Thyroid gland (tissue), 4 donors: ENCODE data around the gene MTCH1. TPM values are rescaled to one million over a fixed set of nuclear protein-coding genes. Genes with fewer than 3 reads are reported as not detected.
"Not testable (repeated sequence)": the region's sequence is repeated elsewhere in the genome, so short reads cannot be mapped to it uniquely, and the experiment has no call there.

ENCODE experiments used
- DNase-seq, 2 donors: peaks; one replicate each; pipeline ENCODE4 v3.0.0-alpha.2; 2019
- H3K27ac ChIP-seq, 3 donors: fragments of 200-600 bp; sonication (generic); 1 replicate in 2 of 3; 2 replicates in 1 of 3; pipeline ENCODE4 v1.5.1; 2016 to 2019; ENCODE audit warnings: mild to moderate bottlenecking in 1 of 3, moderate library complexity in 1 of 3
- H3K27me3 ChIP-seq: fragments of 200-600 bp; sonication (generic); one replicate; pipeline ENCODE4 v1.5.1; 2019
- H3K36me3 ChIP-seq, 2 donors: fragments of 200-600 bp; sonication (generic); one replicate each; pipeline ENCODE4 v1.5.1; 2016 to 2019
- H3K4me1 ChIP-seq, 2 donors: fragments of 200-600 bp; sonication (generic); one replicate each; pipeline ENCODE4 v1.5.1; 2017 to 2019
- H3K4me3 ChIP-seq, 3 donors: fragments of 200-600 bp; sonication (generic); replicated peaks in 1 of 3; 1 replicate in 2 of 3; 2 replicates in 1 of 3; pipeline ENCODE4 v1.5.1; 2016; ENCODE audit warnings: mild to moderate bottlenecking in 1 of 3
- H3K9me3 ChIP-seq: fragments of 200-600 bp; sonication (generic); one replicate; pipeline ENCODE4 v1.5.1; 2017
- POLR2A ChIP-seq, 2 donors: fragments of 450-650 bp; IDR thresholded peaks; one replicate each; pipeline ENCODE4 v1.6.1; 2017; ENCODE audit warnings: antibody characterized with exemption in 2 of 2, mild to moderate bottlenecking in 2 of 2, moderate library complexity in 1 of 2
- WGBS, 2 donors: methylation state at CpG; one replicate each; pipeline ENCODE4 v1.1.5; 2017; 5-methylcytosine and 5-hydroxymethylcytosine counted together
- intact Hi-C: fragments of 100-400 bp; cut with DNase I; formaldehyde crosslinking; loops from one replicate; pipeline ENCODE4 v1.15.1; 2023
- total RNA-seq, 4 donors: library from RNA; depleted of rRNA; stranded (reverse); fragments of >200 nt; gene quantifications; one replicate each; pipeline ENCODE4 v1.2.3, GENCODE V29; 2016
- TF ChIP-seq, protein P1 (sequence below), 6 experiments: fragments of 200-600 bp in 3 of 6; fragments of 450-650 bp in 3 of 6; sonication (generic) in 3 of 6; IDR thresholded peaks; one replicate each; pipeline ENCODE4 v1.5.1; 2016 to 2019; ENCODE audit warnings: antibody characterized with exemption in 6 of 6, mild to moderate bottlenecking in 2 of 6, inconsistent platforms in 1 of 6, moderate library complexity in 1 of 6

Gene MTCH1
- total RNA-seq, 4 donors from 2014 or later = 571 to 1,096 (median 866) TPM

GRCh38 chr6:36955136-36955535 lies 30.9 kb downstream of the MTCH1 start:
- Histone ChIP-seq H3K27ac (no peak overlapping the region), H3K27me3 (no peaks in the 10 kb centered on the region), H3K9me3 (no peaks in the 10 kb centered on the region), H3K36me3 (no peaks in the 10 kb centered on the region), H3K4me3 (no peak overlapping the region), H3K4me1 (peaks cover 0 to 1% of the 10 kb centered on the region in 2 donors)
- no peak for DNase-seq
- intact Hi-C loops = no loop called here
- TF ChIP-seq, protein P1, sequence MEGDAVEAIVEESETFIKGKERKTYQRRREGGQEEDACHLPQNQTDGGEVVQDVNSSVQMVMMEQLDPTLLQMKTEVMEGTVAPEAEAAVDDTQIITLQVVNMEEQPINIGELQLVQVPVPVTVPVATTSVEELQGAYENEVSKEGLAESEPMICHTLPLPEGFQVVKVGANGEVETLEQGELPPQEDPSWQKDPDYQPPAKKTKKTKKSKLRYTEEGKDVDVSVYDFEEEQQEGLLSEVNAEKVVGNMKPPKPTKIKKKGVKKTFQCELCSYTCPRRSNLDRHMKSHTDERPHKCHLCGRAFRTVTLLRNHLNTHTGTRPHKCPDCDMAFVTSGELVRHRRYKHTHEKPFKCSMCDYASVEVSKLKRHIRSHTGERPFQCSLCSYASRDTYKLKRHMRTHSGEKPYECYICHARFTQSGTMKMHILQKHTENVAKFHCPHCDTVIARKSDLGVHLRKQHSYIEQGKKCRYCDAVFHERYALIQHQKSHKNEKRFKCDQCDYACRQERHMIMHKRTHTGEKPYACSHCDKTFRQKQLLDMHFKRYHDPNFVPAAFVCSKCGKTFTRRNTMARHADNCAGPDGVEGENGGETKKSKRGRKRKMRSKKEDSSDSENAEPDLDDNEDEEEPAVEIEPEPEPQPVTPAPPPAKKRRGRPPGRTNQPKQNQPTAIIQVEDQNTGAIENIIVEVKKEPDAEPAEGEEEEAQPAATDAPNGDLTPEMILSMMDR (IDR thresholded peaks at IDR 0.05) = no peak
- no peak for TF ChIP-seq POLR2A (IDR thresholded peaks at IDR 0.05)
- WGBS, 2 donors = 61 to 70% methylated on average over 6 of the region's 6 CpGs

- no peaks in the 10 kb centered on the region for H3K27me3 ChIP-seq
- no peaks in the 10 kb centered on the region for H3K4me1 ChIP-seq
- H3K4me3 ChIP-seq = no peak within 1 kb of the TSS
- no peak for TF ChIP-seq POLR2A (IDR thresholded peaks at IDR 0.05)
- TF ChIP-seq, protein P1 (IDR thresholded peaks at IDR 0.05) = no peak
- intact Hi-C loops = no loop called here
- no peaks in the 10 kb centered on the region for H3K36me3 ChIP-seq
- no peaks in the 10 kb centered on the region for H3K9me3 ChIP-seq
- DNase-seq = no peak
- 57 to 74% methylated on average over 1 to 8 of the region's 14 CpGs for WGBS, 2 donors
- H3K27ac ChIP-seq = no peak within 1 kb of the TSS
Measured at GRCh38 chr6:36954262-36954931, 31.6 kb downstream of the MTCH1 start, which contains the start of gene PI16. TSS of gene PI16 (plus strand) at chr6:36954738. CDS start at chr6:36954761, 23 bp downstream.

GRCh38 chr6:36953931-36954261 lies 32.1 kb downstream of the MTCH1 start:
- TF ChIP-seq, protein P1 (IDR thresholded peaks at IDR 0.05) = no peak
- no peak for TF ChIP-seq POLR2A (IDR thresholded peaks at IDR 0.05)
- Histone ChIP-seq H3K27me3 (no peaks in the 10 kb centered on the region), H3K9me3 (no peaks in the 10 kb centered on the region), H3K4me3 (no peak overlapping the region), H3K27ac (no peak overlapping the region), H3K36me3 (no peaks in the 10 kb centered on the region), H3K4me1 (peaks cover 0 to under 1% of the 10 kb centered on the region in 2 donors)
- intact Hi-C loops = no loop called here
- no peak for DNase-seq
- 89 to 91% methylated on average over 1 of the region's 1 CpG for WGBS, 2 donors

- Histone ChIP-seq H3K27me3 (no peaks in the 10 kb centered on the region), H3K27ac (peak overlapping the region in 2 of 3 donors; percentile 34 to 63), H3K9me3 (no peaks in the 10 kb centered on the region), H3K36me3 (no peaks in the 10 kb centered on the region), H3K4me1 (peaks cover 0 to 9% of the 10 kb centered on the region in 2 donors), H3K4me3 (no peak overlapping the region)
- WGBS, 2 donors = 86 to 91% methylated on average over 3 of the region's 3 CpGs
- intact Hi-C loops = no loop called here
- TF ChIP-seq, protein P1 (IDR thresholded peaks at IDR 0.05) = no peak
- no peak for TF ChIP-seq POLR2A (IDR thresholded peaks at IDR 0.05)
- no peak for DNase-seq
Measured at GRCh38 chr6:36949636-36950035, 36.4 kb downstream of the MTCH1 start.

DNA sequence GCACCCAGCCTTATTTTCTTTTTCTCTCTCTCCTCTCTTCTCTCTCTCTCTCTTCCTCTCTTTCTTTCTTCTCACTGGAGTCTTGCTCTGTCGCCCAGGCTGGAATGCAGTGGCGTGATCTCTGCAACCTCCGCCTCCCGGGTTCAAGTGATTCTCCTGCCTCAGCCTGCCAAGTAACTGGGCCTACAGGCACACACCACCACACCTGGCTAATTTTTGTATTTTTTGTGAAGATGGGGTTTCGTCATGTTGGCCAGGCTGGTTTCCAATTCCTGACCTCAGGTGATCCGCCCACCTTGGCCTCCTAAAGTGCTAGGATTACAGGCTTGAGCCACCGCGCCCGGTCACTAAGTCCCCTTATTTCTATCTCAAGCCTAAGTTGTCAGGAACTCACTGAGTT lies 36.9 kb downstream of the MTCH1 start:
- H3K4me3 ChIP-seq, H3K36me3 ChIP-seq, H3K9me3 ChIP-seq, intact Hi-C loops, H3K27me3 ChIP-seq, H3K4me1 ChIP-seq: not testable (repeated sequence)
- DNase-seq = peak; percentile 68 to 86
- WGBS, 2 donors = 42 to 50% methylated on average over 9 of the region's 9 CpGs
- H3K27ac ChIP-seq = peak overlapping the region in 2 of 3 donors; percentile 34 to 73
